ENCODE results near the gene NUDT12. TPM values are rescaled to one million over a fixed set of nuclear protein-coding genes. Genes with fewer than 3 reads are reported as not detected.

NUDT12 gene
- total RNA-seq, 1 experiment from 2014 or later = 12.9 TPM

DNA sequence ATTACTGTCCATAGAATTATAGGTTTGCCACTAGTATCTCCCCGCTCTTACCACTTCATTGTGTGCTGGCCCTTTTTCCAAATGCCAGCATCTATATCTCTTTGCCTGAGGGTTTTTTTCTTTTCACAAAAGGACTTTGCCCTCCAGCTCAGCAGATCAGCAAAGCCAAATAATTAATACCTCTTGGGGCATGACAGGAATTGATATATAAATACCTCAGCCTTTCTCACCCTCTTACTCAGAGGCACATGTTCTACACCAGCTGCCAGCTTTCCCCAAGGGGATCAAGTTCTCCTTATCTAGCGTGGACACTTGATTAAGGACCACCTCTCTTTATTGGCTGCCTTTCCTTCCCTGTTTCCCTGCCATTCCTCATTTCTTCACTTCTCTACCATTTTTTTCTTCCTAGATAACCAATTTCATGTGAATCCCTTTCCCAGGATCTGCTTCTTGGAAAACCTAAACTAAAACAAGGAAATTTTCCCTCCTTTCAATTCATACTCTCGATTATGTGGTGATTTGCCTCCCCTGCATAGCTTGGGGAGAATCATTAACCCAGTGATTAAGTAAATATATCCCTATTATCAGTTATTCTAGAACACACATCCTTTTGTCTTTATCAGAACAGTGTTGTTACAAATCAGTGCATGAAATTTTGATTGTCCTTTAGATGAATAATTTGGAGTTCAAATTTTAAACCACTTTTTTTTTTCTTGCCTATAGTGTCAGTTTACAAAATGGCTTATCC lies 6.9 kb upstream of the NUDT12 start:
- DNase-seq = no peak
- H3K4me2 ChIP-seq = no peak overlapping the region
- H3K4me1 ChIP-seq (replicated peaks; ENCODE audit: insufficient read depth) = no peaks in the 10 kb centered on the region
- no peak overlapping the region; the same call in 1 of the 2 replicates for H2AFZ ChIP-seq
- POLR2A ChIA-PET (ENCODE audit: unreplicated experiment) = interaction anchor here (0.7 kb wide), 1 partner anchor 105 kb away, joined by 9 read pairs; no protein-coding TSS in a partner anchor
- no peaks in the 10 kb centered on the region for H3K79me2 ChIP-seq (ENCODE audit: low read depth)
- H3K4me3 ChIP-seq = no peak overlapping the region
- H3K36me3 ChIP-seq (ENCODE audit: low read depth) = no peaks in the 10 kb centered on the region
- no peaks in the 10 kb centered on the region for H4K20me1 ChIP-seq (ENCODE audit: insufficient read depth)
- H3K9me2 ChIP-seq (ENCODE audit: insufficient read depth) = no peaks in the 10 kb centered on the region
- no peaks in the 10 kb centered on the region for H3F3A ChIP-seq (ENCODE audit: insufficient read depth, low read depth)
- no peaks in the 10 kb centered on the region for H3K27me3 ChIP-seq (ENCODE audit: insufficient read depth, low read depth)
- intact Hi-C loops (cut with micrococcal nuclease; ENCODE audit: unreplicated experiment) = no loop called here
- no peak overlapping the region for H3K27ac ChIP-seq
- no TSS peak for BruUV-seq (replicated peaks)
- no peaks in the 10 kb centered on the region for H3K9me3 ChIP-seq (ENCODE audit: insufficient read depth, low read depth)
- CTCF ChIA-PET = no interaction called here
- TF ChIP-seq, protein P1, sequence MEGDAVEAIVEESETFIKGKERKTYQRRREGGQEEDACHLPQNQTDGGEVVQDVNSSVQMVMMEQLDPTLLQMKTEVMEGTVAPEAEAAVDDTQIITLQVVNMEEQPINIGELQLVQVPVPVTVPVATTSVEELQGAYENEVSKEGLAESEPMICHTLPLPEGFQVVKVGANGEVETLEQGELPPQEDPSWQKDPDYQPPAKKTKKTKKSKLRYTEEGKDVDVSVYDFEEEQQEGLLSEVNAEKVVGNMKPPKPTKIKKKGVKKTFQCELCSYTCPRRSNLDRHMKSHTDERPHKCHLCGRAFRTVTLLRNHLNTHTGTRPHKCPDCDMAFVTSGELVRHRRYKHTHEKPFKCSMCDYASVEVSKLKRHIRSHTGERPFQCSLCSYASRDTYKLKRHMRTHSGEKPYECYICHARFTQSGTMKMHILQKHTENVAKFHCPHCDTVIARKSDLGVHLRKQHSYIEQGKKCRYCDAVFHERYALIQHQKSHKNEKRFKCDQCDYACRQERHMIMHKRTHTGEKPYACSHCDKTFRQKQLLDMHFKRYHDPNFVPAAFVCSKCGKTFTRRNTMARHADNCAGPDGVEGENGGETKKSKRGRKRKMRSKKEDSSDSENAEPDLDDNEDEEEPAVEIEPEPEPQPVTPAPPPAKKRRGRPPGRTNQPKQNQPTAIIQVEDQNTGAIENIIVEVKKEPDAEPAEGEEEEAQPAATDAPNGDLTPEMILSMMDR (conservative IDR thresholded peaks at IDR 0.05) = no peak
- TF ChIP-seq EZH2 (IDR thresholded peaks at IDR 0.05; ENCODE audit: low read depth) = no peak

DNA sequence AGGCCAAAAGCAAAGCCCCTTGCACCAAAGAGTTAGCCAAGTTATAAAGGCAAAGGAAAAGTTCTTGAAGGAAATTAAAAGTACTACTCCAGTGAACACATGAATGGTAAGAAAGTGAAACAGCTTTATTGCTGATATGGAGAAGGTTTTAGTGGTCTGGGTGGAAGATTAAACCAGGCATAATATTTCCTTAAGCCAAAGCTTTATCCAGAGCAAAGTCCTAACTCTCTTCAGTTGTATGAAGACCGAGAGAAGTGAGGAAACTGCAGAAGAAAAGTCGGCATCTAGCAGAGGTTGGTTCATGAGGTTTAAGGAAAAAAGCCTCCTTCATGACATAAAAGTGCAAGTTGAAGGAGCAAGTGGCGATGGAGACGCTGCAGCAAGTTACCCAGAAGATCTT lies 3.1 kb upstream of the NUDT12 start:
- Histone ChIP-seq H3K36me3 (ENCODE audit: low read depth) (no peaks in the 10 kb centered on the region), H3K27ac (no peak overlapping the region), H3K4me2 (no peak overlapping the region), H3K9me3 (ENCODE audit: insufficient read depth, low read depth) (no peaks in the 10 kb centered on the region), H3K27me3 (ENCODE audit: insufficient read depth, low read depth) (no peaks in the 10 kb centered on the region), H3K4me3 (no peak overlapping the region), H3K4me1 (replicated peaks; ENCODE audit: insufficient read depth) (peaks cover 4% of the 10 kb centered on the region), H3F3A (ENCODE audit: insufficient read depth, low read depth) (peaks cover 5% of the 10 kb centered on the region; the same call in 1 of the 2 replicates), H3K9me2 (ENCODE audit: insufficient read depth) (no peaks in the 10 kb centered on the region), H4K20me1 (ENCODE audit: insufficient read depth) (no peaks in the 10 kb centered on the region), H3K79me2 (ENCODE audit: low read depth) (peaks cover 8% of the 10 kb centered on the region; the same call in 1 of the 2 replicates), H2AFZ (no peak overlapping the region)
- BruUV-seq (replicated peaks) = no TSS peak
- no peak for TF ChIP-seq EZH2 (IDR thresholded peaks at IDR 0.05; ENCODE audit: low read depth)
- TF ChIP-seq, protein P1 (conservative IDR thresholded peaks at IDR 0.05) = no peak
- ChIA-PET CTCF (no interaction called here), POLR2A (ENCODE audit: unreplicated experiment) (no interaction called here)
- intact Hi-C loops (cut with micrococcal nuclease; ENCODE audit: unreplicated experiment) = no loop called here
- DNase-seq = no peak

DNA sequence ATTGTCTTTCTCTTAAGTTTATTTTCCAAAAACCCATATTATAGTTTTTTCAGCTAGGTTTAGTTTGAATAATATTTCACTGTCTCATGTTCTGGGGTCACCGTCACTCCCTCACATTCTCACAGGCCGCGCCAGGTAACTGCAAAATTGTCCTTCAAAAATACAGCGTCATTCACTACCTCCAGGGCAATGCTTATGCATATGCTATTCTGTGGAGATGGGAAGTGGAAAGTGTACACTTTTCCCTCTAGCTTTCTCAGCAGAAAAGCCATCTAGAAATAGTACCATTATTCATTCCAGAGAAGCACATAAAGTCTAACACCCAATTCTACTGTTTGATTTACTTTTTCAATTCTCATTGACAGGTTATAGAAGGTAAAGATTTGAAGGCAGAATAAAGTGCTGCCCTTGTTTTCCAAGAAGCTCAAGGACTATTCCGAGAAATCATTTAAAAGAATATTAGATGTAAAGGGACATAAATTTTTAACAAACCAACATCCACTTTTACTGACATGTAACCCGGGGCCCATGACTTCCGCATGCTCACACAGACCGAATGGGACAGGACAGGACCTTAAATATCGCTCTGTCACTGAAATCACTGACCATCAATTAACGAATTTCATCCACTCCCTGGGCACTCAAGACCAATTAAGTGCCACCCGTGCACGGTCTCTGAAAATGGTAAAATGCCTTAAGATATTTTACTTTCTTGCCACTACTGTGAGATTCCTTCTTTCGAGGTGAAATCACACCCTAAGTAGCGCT lies 720 bp downstream of the NUDT12 start:
- ChIA-PET CTCF (no interaction called here), POLR2A (ENCODE audit: unreplicated experiment) (interaction anchor here (0.7 kb wide), 1 partner anchor 884 kb away, joined by 8 read pairs; no protein-coding TSS in a partner anchor)
- Histone ChIP-seq H3K4me1 (replicated peaks; ENCODE audit: insufficient read depth) (peaks cover 4% of the 10 kb centered on the region), H3K27me3 (ENCODE audit: insufficient read depth, low read depth) (no peaks in the 10 kb centered on the region), H3K79me2 (ENCODE audit: low read depth) (peaks cover 8% of the 10 kb centered on the region; the same call in 1 of the 2 replicates), H2AFZ (peak overlapping the region; percentile 99), H3F3A (ENCODE audit: insufficient read depth, low read depth) (peaks cover 5% of the 10 kb centered on the region; the same call in 1 of the 2 replicates), H3K9me3 (ENCODE audit: insufficient read depth, low read depth) (no peaks in the 10 kb centered on the region), H3K4me2 (peak overlapping the region; percentile 88), H3K27ac (peak overlapping the region; percentile 81), H3K9me2 (ENCODE audit: insufficient read depth) (no peaks in the 10 kb centered on the region), H4K20me1 (ENCODE audit: insufficient read depth) (no peaks in the 10 kb centered on the region), H3K4me3 (peak overlapping the region; percentile 88), H3K36me3 (ENCODE audit: low read depth) (no peaks in the 10 kb centered on the region)
- intact Hi-C loops (cut with micrococcal nuclease; ENCODE audit: unreplicated experiment) = no loop called here
- DNase-seq = peak in 1 of 2 experiments; percentile 11
- BruUV-seq (replicated peaks) = TSS peak; percentile 90
- TF ChIP-seq EZH2 (IDR thresholded peaks at IDR 0.05; ENCODE audit: low read depth) = no peak
- TF ChIP-seq, protein P1 (conservative IDR thresholded peaks at IDR 0.05) = no peak
